ENCODE results near the gene TNNT1.
"Not testable (repeated sequence)": the region's sequence is repeated elsewhere in the genome, so short reads cannot be mapped to it uniquely, and the experiment has no call there.

The TNNT1 gene, protein sequence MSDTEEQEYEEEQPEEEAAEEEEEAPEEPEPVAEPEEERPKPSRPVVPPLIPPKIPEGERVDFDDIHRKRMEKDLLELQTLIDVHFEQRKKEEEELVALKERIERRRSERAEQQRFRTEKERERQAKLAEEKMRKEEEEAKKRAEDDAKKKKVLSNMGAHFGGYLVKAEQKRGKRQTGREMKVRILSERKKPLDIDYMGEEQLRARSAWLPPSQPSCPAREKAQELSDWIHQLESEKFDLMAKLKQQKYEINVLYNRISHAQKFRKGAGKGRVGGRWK

DNA sequence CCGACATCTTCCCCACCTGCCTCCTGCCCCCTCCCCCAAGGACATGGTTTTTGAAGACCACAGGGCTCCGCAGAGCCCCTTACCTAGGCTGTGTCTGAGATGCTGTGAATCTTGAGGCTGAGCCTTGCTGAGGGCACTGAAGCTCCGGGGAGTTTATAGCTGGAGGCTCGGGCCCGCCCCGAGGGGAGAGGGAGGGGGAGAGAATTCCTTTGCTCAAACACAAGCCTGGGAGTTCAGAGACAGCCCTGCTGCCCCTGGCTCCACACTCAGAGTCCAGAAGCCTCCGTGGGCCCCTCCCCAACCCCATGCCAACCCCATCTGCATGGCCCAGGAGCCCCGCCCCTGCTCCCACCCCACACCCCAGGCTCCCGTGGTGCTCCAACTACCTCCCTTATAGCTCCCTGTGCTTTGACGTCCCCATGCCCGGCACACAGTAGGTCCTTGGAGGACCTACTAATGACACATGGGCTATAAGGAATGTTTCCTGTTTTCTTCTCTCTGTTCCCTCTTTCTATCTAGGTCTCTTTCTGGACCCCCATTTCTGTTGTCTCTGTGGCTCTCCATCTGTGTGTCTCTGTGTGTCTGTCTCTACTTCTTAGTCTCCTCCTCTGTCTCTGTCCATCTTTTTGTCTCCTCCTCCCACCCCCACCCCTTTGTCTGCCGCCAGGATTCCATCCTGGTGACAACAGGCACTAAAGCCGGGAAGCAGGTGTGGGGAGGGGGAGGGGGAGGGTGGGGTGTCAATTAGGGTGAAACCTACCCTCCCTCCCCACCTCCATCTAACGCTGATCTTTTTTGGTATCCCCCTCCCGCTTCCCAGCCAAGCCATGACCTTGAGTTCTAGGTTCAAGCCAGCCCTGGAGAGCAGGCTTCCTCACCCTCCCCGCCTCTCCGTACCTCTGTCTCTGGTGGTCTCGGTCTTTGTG lies at the start of gene TNNT1:
Gene TNNT1 (minus strand): TSS at position 129 of the 926 bp plus-strand sequence. CDS start 2,049 bp downstream, outside the sequence.
- no peak for DNase-seq

DNA sequence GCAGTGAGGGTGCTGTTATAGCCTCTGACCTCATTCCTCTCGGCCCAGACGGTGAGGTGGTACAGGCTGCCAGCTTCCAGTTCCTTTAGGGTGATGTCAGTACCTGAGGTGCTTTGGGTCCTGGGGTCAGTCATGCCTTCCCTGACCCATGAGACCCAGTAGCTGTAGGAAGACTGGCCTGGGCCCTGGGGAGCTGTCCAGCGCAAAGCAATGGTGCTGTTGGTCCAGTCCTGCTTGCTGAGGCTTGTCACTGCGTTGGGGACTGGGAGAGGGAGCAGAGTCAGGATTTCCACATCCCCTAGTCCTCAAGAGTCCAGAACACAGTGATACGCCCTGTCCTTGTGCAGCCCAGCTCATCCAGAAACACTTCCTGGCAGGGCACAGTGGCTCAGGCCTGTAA lies 49.6 kb upstream of the TNNT1 start:
- DNase-seq, result no peak

DNA sequence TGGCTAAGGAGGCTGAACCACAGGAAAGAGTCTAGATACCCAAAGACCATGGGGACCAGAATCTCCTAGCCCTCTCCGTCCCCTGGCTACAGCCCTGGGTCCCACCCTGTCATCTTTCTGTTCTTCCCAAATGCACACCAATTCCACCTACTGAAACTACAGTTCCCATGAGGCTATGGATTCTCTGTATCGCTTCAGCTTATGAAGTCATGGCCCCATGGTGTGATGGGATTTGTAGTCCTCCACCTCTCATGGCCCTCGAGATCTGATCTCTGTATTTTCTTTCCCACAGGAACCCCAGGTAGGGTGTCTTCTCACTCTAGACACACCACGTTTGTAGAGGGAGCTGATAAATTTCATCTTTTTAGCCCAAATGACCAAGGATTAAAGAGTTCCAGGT lies 48.5 kb upstream of the TNNT1 start:
- peak; percentile 30 for DNase-seq

DNA sequence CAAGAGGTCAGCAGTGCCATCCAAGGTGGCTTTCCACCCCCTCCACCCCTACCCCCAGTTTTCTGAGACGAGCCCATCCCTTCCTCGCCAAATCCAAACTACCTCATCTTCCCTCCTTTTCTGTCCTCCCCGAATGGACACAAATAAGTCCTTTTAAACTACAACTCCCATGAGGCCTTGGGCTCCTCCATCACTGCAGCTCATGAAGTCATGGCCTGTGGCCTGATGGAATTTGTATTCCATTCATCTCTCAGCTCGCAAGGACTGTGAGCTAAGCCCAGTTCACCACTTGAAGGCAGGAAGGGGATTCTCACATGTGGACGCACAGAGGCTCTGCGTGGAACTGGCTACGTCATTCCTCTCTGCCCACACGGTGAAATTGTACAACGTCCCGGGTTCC lies 47.8 kb upstream of the TNNT1 start:
- DNase-seq, result no peak

DNA sequence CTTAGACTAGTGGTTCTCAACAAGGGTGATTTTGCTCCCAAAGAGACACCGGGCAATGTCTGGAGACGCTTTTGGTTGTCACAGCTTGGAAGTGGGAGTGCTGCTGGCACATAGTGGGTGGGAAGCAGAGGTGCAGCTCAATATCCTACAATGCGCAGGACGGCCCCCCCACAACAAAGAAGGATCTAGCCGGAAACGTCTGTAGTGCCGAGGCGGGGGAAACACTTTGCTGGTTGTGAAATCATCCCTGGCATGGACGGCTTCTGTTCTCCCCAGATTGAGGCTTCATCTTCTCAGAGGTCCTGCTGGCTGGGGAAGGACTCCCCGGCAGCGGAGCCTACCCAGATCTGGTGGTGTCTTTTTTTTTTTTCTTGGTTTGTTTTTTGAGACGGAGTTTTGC lies 44.5 kb upstream of the TNNT1 start:
- no peak for DNase-seq

DNA sequence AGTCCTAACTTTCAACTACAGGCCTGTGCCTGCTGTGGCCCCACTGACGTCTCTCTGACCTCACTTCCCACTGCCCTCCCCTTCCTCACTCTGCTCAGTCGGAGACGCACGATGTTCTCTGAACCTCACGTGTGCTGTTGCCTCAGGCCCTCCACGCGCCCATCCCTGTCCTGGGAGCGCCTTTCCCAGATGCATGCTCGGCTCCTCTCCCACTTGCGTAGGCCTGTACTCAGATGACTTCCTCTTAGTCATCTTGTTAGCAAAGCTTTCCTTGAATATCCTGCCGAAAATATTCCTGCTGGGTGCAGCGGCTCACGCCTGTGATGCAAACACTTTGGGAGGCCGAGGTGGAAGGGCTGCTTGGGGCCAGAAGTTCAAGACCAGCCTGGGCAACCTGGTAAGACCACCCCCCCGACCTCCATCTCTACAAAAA lies 40.4 kb upstream of the TNNT1 start:
- DNase-seq, result no peak

DNA sequence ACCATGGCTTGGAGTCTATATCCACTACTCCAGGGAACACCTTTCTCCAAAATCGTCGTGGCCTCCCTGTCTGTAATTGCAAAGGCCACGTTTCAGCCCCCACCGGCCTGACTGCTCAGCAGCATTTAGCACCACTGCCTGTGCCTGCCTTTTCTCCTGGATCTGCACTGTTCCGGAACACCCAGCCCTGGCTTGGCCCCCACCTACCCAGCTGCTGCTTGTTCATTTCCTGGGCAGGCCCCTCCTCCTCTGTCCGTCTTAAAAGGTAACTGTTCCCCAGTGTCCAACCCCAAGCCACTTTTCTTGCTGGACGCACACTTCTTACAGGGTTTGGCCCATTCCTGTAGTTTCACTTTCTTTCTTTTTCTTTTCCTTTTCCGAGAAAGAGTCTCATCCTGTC lies 39.6 kb upstream of the TNNT1 start:
- DNase-seq, result no peak

DNA sequence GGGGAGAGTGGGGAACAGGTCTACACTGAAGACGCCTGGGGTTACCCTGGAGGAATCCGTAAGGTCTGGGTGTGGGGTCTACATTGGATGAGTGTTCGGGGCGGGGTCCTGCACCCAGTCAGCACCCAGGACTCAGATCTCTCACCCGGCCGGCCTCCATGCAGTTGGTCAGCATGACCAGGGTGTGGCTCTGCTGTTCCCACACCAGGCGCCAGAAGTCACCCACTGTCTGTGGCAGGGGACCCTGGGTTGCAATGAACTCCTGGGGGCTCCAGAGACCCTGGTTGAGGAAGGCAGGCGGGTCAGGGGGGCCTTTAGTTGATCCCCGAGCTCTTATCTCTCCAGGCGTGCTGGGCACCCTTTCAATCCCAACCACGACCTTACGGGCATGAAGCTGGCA lies 37.1 kb upstream of the TNNT1 start:
- no peak for DNase-seq

DNA sequence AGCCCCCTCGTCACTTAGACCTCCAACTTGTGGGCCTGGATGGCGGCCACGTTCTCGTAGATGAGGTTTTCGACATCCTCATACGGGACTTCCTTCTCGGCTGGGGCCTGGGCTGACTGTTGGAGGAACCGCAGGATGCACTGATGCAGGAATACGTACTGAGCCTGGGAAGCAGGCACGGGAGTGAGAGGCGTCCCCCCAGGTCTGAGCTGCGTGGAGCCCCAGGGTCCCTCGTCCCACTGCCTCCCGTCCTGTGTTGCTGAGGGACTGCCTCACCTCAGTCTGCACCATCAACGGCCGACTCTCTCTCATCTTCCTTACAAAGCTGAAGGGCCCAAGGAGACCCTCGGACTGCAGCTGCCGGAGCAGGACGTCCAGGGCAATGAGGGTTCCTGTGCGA lies 32.7 kb upstream of the TNNT1 start:
- no peak for DNase-seq

DNA sequence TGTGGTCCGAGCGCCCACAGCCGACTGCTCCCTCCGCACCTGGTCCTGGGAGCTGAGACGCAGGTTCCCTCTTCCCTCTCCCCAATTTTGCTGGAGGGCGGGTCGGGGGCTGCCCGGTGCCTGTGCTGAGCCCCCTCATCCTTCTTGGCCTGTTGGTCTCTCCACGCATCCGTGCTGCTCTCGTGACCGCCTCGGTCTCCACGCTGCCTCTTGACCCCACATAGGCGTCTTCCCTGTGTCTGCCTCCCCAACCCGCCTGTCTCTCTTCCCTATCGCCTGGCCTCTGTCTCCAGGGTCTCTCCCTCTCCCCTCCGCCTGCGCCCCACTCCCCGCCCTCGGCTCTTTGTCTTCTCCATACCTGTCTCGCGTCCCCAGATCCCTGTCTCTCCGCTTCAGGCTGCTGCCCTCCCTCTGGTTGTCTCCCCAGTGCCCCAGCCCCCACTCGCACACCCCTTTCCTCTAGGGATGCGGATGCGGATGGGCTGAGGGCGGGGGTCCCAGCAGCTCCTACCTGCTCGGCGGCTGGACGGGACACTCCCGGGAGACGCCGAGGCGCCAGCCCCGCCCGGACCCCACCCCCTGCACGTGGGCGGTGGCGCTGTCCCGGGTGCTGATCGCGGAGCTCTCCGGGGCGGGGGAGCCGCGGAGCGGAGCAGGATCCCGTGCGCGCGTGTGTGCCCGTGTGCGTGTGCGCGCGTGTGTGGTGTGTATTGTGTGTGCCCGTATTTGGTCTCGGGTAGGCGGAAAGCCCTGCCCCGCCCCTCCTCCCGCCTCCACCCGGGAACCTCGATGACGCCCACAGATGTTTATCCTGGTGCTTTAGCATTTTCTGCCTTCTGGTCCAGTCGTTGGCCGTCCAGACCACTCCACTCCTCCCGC lies 30.8 kb upstream of the TNNT1 start, which contains the start of gene SYT5:
Gene SYT5 (minus strand): TSS at position 684 of the 879 bp plus-strand sequence. CDS start 1,248 bp downstream, outside the sequence.
- peak; percentile 33 for DNase-seq

DNA sequence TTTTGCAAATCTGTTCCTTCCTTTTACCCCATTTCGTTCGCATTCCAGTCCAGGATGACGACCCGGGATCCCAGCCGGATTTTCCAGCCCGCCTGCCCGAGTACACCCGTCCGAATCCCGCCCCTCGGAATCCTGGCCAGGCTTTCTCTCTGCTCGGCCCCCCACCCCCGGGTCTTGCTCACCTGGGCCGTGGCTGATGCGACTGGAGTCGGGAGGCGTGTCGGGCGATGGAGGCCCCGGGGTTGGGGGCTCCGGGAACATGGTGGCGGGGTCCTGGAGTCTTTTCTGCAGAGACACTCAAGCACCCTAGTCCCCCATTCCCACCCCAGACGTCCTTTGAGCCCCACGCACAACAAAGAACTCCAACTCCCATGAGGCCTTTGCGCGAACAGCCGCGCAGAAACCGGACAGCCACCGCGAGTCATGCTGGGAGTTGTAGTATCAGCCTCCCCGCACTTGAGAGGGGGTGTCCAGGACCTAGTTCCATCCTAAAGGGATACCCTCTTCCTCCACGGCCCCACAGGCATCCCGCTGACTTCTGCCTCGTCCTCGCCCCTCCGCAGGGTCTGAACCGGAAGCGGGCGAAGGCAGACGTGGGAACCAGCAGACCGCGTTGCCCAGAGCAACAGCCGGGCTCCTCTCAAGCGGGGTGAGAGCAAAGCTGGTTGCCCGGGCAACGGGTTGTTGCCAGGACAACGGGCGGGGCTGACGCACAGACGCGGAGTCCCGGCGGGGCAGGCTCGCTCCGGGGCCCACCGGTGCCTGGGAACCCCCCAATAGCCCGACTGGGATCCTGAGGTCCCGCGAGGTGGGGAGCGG lies 30.0 kb upstream of the TNNT1 start:
- peak; percentile 91 for DNase-seq

DNA sequence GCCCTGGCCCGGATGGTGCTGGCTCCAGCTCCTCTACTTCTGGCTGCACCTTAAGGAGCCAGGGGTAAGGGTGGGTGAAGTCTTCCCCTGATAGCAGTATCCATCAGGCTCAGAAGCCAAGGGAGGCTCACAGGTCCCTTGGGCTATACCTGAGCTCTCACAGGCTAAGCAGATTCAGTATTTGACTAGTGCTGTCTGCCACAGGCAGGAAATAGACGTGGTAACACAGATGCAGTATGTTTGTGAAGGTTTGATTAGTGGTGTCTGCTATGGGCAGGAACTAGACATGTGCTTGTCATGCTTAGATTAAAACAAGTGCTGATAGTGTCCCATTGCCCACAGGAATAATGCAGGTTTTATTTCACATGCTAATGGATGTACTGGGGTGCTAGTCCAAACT lies 27.1 kb upstream of the TNNT1 start:
- no peak for DNase-seq

DNA sequence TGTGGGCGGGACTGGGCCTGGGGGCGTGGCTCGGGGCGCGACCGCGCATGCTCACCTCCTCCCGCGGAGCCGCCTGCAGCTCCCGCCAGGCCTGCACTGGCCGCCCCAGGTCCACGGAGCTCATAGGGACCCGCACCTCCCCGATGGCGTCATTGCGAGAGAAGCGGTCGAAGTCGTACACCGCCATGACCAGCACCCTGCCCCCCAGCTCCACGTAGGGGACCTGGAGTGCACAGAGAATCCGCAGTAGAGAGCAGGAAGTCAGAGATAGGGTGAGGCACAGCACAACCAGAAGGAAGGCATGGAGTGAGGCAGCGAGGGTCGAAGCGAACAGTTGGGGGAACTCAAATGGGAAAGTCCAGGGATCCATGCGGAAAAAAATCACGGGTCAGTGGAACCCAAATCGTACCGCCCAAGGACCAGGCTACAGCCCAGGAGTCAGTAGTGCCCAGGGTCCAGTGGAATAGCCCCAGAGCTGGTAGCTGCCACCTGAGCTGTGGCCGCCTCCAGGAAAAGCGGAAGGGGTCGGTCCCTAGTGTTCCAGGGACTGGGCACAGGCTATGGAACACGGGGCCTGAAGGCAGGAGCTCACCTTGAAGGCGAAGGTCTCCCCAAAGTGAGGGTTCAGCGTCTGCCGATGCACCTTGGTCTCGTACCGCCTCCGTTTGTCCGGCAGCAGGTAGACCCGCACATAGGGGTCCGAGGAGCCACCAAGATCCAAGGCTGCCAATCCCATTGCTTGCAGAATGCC lies 26.3 kb upstream of the TNNT1 start:
- DNase-seq, result no peak

DNA sequence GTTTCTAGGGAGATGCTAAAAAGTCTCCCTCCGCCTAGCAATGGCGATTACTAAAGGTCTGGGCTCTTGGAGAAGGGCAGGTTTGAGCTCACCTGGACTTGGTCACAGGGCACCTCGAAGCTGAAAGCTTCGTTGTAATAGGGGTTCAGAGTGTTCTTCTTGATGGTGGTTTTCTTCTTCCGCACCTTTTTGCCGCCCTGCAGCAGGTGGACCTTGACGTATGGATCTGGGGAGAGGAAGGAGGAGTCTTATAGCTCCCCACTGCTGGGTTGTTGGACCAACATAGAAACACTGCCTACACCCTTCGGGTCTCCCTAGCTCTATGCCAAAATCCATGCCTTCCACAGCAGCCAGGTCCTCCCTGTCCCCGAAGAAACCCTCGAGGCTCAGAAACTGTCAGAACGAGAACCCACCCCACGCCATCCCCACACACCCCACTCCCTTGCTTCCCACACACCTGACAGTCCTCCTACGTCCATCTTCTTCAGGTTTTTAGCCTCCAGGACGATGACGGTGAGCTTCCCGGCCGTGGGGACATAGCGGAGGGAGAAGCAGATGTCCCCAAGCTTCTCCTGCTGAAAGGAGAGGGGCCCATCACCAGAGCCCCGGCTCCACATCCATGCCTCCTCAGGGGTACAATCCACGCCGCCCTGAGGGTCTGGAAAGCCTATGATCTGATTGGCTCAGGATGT lies 25.6 kb upstream of the TNNT1 start:
- no peak for DNase-seq

DNA sequence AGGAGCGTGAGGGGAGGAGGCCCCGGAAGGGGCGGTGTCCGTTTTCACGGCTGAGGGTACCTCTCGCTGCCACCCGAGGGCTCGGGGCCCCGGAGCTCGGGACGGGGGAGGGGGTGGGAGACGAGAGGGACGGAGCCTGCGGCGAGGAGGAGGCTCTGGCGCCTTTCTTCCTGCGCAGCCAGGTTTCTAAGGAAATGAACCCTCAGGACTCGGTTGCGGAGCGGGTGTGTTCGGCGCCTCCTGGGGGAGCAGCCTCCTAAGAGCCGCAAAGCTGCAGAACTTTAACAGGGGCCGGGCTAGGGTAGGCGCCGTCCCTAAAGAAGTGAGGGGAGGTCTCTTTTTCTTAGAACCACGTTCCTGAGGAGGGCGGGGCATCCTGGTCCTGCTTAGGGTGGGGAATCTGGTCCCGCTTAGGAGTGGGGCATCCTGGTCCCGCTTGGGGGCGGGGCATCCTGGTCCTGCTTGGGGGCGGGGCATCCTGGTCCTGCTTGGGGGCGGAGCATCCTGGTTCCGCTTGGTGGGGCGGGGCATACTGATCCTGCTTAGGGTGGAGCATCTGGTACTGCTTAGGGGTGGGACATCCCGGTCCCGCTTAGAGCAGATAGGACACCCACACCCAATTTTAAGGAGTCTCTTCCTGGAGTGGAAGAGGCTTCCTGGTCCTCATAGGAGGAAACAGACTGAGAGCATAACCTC lies 24.9 kb upstream of the TNNT1 start:
- DNase-seq, result peak; percentile 55

DNA sequence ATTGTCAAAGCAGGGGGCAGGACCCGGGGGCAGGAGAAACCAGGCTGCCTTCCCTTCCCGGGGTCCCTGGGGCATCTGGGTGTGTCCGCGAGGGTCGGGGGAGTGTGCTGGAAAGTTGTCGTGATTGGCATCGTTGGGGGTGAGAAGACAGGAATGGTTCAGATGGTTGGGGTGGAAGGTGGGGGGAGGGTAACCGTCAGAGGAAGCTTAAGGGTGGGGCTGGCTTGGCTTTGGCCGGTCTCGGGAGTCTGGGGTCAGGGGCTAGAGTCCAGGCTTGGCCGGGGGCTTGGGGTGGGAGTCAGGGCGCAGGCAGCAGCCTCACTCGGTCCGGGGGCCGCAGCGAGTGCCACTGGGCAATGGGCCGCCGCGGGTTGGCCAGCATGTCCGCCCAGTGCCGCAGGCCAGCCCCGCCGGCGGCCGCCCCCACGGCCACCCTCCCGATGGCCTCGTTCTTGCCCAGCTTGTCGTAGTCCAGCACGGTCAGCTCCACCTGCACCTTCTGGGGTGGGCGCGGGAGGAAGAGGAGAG lies 24.2 kb upstream of the TNNT1 start:
- no peak for DNase-seq

DNA sequence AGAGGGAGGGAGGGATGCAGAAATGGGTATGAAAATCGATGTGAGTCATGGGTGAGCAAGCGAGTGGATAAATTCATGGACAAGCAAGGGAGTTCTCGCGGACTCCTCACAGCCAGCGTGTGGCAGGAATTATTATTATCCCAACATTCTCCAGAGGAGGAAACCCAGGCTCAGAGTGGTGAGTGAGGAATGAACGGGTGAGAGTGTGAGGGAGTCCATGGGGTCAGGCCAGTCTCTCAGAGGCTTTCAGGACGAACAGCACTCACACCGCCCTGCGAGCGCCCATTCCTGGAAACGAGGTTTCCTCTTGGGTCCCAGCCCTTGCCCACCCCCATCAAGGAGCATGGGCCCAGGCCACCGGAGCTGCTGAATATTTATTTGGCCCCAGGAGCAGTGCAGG lies 23.7 kb upstream of the TNNT1 start:
- DNase-seq, result no peak

DNA sequence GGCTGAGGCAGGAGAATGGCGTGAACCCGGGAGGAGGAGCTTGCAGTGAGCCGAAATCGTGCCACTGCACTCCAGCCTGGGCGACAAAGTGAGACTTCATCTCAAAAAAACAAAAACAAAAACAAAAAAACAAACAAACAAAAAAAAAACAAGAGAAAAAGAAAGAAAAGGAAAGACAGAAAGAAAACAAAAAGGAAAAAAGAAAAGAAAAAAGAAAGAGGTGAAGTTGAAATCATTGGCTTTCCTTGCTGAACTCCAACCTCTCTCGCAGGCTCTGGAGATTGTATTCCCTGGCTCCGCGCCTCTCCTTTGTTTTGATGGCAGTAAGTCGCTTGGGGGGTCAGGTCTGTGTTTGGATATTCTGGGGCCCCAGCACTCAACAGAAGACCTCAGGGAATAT lies 23.3 kb upstream of the TNNT1 start:
- DNase-seq, result not testable (repeated sequence)

DNA sequence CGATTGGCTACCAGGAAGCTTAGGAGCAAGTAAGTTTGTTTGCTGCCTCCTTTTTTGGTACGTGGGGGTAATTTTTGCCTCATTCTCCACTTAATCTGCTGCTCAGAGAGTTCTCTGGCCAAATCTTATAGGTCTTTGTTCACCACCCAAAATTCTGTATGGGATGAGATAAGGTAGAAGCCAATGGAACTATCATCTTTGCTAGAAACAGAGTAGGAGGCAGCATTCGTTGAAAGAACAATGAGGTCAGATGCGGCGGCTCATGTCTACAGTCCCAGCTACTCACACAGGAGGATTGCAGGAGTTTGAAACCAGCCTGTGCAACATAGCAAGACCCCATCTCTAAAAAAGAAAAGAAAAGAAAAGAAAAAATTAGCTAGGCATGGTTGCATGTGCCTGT lies 22.4 kb upstream of the TNNT1 start:
- no peak for DNase-seq

DNA sequence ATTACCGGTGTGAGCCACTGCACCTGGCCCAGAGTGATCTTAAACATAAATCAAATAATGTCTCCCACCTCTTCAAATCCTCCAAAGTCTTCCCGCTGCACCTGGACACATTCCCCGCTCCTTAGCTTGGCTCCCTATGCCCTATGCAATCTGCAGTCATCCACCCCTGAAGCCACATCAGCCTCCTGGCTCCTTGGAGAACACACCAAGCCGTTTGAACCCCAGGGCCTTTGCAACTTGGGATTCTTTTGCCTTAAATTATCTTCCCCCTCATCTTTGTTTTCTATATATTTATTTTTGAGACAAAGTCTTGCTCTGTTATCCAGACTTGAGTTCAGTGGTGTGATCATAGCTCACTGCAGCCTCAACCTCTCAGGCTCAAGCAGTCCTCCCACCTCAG lies 20.1 kb upstream of the TNNT1 start:
- no peak for DNase-seq
